ENCODE measurements around the gene SBF1. TPM values are rescaled to one million over a fixed set of nuclear protein-coding genes. Genes with fewer than 3 reads are reported as not detected.

SBF1 gene
- total and polyA plus RNA-seq, 9 donors: 1.9 to 86.0 (median 58.7) TPM

DNA sequence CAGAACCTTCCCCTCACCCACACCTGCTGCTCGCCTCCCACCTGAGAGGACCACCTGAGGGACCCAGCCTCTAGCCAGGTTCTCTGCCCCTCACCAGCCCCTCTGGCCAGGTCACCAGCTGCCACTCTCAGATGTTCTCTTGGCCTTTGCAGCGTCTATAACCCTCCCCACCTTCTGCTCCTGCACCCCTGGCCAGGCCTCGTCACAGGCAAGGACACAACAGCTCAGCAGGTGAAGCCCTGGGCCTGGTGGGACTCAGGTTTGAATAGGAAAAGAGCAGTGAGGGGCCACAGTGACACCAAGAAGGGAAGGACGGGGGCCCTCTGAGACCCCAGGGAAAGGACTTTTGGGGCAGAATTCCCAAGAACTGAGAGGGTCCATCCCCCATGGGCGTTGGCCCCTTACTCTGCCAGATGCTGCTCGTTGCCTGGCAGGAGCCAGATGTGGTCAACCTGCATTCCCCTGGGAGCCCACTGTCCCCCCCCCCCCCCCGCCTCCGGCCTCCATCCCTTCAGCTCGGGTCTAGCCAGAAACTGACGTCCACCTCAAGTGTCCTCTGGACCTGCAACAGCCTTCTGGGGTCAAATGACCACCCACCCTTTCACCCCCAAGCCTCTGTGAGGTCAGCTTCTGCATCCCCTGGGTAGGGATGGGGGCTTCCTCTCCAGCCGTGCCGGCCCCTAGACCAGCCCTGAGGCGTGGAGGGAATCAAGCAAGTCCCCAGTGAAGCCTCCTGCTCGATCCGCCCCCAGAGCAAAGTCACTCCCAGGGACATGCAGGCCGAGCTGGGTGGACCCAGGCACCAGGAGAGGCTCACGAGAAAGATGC is 28.7 kb downstream of the SBF1 start:
- Histone ChIP-seq H3K4me3 (no peak overlapping the region), H3K9me3 (no peaks in the 10 kb centered on the region), H3K36me3 (no peaks in the 10 kb centered on the region), H3K4me1 (ENCODE audit: insufficient read depth) (peaks cover 9% of the 10 kb centered on the region), H3K27ac (no peak overlapping the region), H3K27me3 (no peaks in the 10 kb centered on the region)
- 75 to 81% (median 78%) methylated on average over 17 of the region's 17 CpGs for WGBS, 3 donors
- intact Hi-C loops (cut with DNase I): no loop called here
- DNase-seq: no peak
- TF ChIP-seq POLR2A (IDR thresholded peaks at IDR 0.05): no peak
- TF ChIP-seq EP300 (IDR thresholded peaks at IDR 0.05): no peak
- TF ChIP-seq, protein P1, sequence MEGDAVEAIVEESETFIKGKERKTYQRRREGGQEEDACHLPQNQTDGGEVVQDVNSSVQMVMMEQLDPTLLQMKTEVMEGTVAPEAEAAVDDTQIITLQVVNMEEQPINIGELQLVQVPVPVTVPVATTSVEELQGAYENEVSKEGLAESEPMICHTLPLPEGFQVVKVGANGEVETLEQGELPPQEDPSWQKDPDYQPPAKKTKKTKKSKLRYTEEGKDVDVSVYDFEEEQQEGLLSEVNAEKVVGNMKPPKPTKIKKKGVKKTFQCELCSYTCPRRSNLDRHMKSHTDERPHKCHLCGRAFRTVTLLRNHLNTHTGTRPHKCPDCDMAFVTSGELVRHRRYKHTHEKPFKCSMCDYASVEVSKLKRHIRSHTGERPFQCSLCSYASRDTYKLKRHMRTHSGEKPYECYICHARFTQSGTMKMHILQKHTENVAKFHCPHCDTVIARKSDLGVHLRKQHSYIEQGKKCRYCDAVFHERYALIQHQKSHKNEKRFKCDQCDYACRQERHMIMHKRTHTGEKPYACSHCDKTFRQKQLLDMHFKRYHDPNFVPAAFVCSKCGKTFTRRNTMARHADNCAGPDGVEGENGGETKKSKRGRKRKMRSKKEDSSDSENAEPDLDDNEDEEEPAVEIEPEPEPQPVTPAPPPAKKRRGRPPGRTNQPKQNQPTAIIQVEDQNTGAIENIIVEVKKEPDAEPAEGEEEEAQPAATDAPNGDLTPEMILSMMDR (IDR thresholded peaks at IDR 0.05): no peak

DNA sequence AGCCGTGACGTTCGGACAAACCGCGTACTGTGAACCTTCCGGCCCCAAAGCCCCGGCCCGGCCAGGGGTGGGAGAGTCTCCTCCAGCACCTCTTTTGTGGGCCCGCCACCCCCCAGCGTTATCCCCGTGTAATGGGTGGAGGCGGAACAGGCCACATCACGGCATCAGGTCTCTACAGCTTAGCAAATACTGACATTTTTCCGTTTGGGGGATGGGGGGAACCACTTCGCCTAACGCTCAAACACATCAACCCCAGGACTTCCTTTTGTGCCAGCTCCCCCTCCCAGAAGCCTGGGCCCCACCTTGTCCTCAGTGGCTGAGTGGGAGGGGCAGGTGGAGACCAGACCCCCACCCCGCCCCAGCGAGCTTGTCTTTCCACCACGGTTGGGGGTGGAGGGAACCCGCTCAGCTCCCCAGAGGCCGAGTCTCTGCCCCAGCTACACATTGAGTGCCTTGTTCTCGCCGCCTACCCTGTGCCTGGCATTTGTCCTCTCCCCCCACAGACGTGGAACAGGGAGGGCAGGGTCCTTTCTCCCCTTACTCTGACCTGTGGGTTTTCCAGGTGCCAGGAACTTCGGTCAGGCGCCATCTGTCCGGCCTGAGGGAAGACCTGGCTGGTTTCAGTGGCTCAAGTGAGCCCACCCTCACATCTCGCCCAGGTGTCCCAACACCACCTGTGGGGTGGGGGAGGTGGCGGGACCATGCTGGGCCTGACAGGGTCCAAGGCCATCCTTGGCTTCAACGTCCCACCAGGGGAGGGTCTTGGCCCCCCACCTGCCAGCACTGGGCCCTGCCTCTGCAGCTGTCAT is 29.6 kb downstream of the SBF1 start:
- Histone ChIP-seq H3K9me3 (no peaks in the 10 kb centered on the region), H3K4me1 (ENCODE audit: insufficient read depth) (peaks cover 9% of the 10 kb centered on the region), H3K27me3 (no peaks in the 10 kb centered on the region), H3K4me3 (no peak overlapping the region), H3K36me3 (no peaks in the 10 kb centered on the region), H3K27ac (no peak overlapping the region)
- 59 to 72% (median 66%) methylated on average over 30 of the region's 30 CpGs for WGBS, 3 donors
- peak in 1 of 5 donors; percentile 14 for DNase-seq
- intact Hi-C loops (cut with DNase I): no loop called here
- TF ChIP-seq EP300 (IDR thresholded peaks at IDR 0.05): no peak
- TF ChIP-seq POLR2A (IDR thresholded peaks at IDR 0.05): no peak
- TF ChIP-seq, protein P1 (IDR thresholded peaks at IDR 0.05): no peak

DNA sequence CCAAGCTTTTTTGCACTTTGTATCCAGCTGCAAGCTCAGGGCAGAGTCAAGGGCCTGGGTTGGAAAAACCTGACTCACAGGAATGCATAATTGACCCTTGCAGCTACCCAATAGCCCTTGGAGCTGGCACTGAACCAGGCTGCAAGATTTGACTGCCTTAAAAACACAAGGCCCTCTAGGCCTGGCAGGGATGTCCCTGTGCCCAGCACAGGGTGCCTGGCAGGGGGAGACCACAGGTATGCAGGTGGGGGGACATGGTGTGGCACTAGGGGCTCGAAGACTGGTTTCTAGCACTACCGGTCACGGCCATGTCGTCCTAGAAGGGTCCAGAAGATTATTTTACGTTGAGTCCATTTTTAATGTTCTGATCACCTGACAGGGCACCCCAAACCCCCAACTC is 30.2 kb downstream of the SBF1 start:
- Histone ChIP-seq H3K9me3 (no peaks in the 10 kb centered on the region), H3K27ac (no peak overlapping the region), H3K4me3 (no peak overlapping the region), H3K27me3 (no peaks in the 10 kb centered on the region), H3K36me3 (no peaks in the 10 kb centered on the region), H3K4me1 (ENCODE audit: insufficient read depth) (peaks cover 9% of the 10 kb centered on the region)
- peak; percentile 60 to 71 (median 70) for DNase-seq
- intact Hi-C loops (cut with DNase I): no loop called here
- 42 to 70% (median 59%) methylated on average over 5 of the region's 5 CpGs for WGBS, 3 donors
- TF ChIP-seq, protein P1 (IDR thresholded peaks at IDR 0.05): no peak
- TF ChIP-seq POLR2A (IDR thresholded peaks at IDR 0.05) (no peak), EP300 (IDR thresholded peaks at IDR 0.05) (no peak)

DNA sequence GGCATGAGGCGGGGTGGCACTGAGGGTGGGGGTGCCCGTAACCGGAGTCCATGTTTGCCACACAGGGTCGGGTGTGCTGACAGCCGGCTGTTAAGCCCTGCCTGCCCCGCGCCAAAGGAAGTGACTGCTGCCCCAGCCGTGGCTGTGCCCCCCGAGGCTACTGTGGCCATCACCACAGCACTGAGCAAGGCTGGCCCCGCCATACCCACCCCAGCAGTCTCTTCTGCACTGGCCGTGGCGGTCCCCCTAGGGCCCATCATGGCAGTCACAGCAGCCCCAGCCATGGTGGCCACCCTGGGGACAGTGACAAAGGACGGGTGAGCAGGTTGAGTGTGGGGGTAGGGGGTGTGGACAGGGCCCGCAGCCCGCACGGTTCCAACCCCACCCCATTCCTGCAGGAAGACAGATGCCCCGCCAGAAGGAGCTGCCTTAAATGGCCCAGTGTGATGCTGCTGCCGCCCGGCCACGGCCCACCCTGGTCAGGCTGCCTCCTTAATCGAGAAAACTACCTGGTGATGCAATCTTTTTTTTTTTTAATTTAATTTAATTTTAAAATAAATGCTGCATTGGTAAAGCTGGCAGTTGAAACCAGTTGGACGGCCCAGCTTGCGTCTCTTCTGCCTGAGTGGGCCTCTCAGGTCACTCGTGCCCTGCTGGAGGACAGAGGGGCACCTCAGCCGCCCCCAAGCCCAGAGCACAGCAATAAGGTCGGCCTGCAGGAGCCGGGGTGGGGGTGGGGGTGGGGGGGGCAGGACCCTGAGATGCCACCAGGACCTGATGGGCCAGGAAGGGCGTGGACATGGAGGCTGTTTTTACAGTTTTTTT is 30.8 kb downstream of the SBF1 start:
- 62 to 67% (median 65%) methylated on average over 25 to 28 of the region's 28 CpGs for WGBS, 3 donors
- no peak overlapping the region for H3K4me3 ChIP-seq
- intact Hi-C loops (cut with DNase I): no loop called here
- peak overlapping the region in 1 of 2 donors; percentile 15 for H3K27ac ChIP-seq
- no peaks in the 10 kb centered on the region for H3K36me3 ChIP-seq
- TF ChIP-seq, protein P1 (IDR thresholded peaks at IDR 0.05): no peak
- no peak for TF ChIP-seq EP300 (IDR thresholded peaks at IDR 0.05)
- no peak for TF ChIP-seq POLR2A (IDR thresholded peaks at IDR 0.05)
- no peaks in the 10 kb centered on the region for H3K9me3 ChIP-seq
- no peaks in the 10 kb centered on the region for H3K27me3 ChIP-seq
- peak in 1 of 5 donors; percentile 17 for DNase-seq
- H3K4me1 ChIP-seq (ENCODE audit: insufficient read depth): peaks cover 9% of the 10 kb centered on the region

All from ovary (tissue), 9 donors.